OCI-LY1 (cell line): ENCODE measurements around the gene KCNH3.
"Not testable (repeated sequence)": the region's sequence is repeated elsewhere in the genome, so short reads cannot be mapped to it uniquely, and the experiment has no call there.

Experiments
- H2AFZ ChIP-seq: fragments of 200-600 bp; sonication (generic), shearing (Covaris generic); 2 replicates; pipeline ENCODE4 v1.6.0; 2014; ENCODE audit warnings: antibody characterized with exemption, mild to moderate bottlenecking, low read length
- H3F3A ChIP-seq: fragments of 200-600 bp; sonication (generic), shearing (Covaris generic); 2 replicates; pipeline ENCODE4 v1.6.0; 2014; ENCODE audit warnings: mild to moderate bottlenecking, antibody characterized with exemption, low read length, moderate library complexity; ENCODE audit not compliant: insufficient read depth
- H3K27ac ChIP-seq: fragments of 200-600 bp; sonication (generic); 2 replicates; pipeline ENCODE4 v1.5.1; 2014; ENCODE audit warnings: low read length, mixed run types, mild to moderate bottlenecking, low read depth; ENCODE audit not compliant: poor library complexity, severe bottlenecking
- H3K27me3 ChIP-seq: fragments of 200-600 bp; sonication (generic); 2 replicates; pipeline ENCODE4 v1.6.0; 2014; ENCODE audit warnings: antibody characterized with exemption, mild to moderate bottlenecking, low read length, moderate library complexity; ENCODE audit not compliant: insufficient read depth
- H3K36me3 ChIP-seq: fragments of 200-600 bp; sonication (generic); 2 replicates; pipeline ENCODE4 v1.6.1; 2014; ENCODE audit warnings: mild to moderate bottlenecking, antibody characterized with exemption, low read length, moderate library complexity, mixed read lengths; ENCODE audit not compliant: insufficient read depth
- H3K4me1 ChIP-seq: fragments of 200-600 bp; sonication (generic); 2 replicates; pipeline ENCODE4 v1.5.1; 2014; ENCODE audit warnings: mild to moderate bottlenecking, low read length, moderate library complexity; ENCODE audit not compliant: insufficient read depth, severe bottlenecking
- H3K4me2 ChIP-seq: fragments of 200-600 bp; sonication (generic), shearing (Covaris generic); 2 replicates; pipeline ENCODE4 v1.6.1; 2014; ENCODE audit warnings: low read length
- H3K4me3 ChIP-seq: fragments of 200-600 bp; sonication (generic); 2 replicates; pipeline ENCODE4 v1.5.1; 2014; ENCODE audit warnings: low read length, low read depth, mild to moderate bottlenecking, mixed read lengths; ENCODE audit not compliant: poor library complexity, severe bottlenecking
- H3K79me2 ChIP-seq: fragments of 200-600 bp; shearing (Covaris generic); 2 replicates; pipeline ENCODE4 v1.6.1; 2016; ENCODE audit warnings: mixed run types, low read length, mixed read lengths; ENCODE audit not compliant: insufficient read depth
- H3K9ac ChIP-seq: fragments of 200-600 bp; sonication (generic), shearing (Covaris generic); 2 replicates; pipeline ENCODE4 v1.6.1; 2014; ENCODE audit warnings: mild to moderate bottlenecking, low read length, mixed read lengths
- H3K9me2 ChIP-seq: fragments of 200-600 bp; sonication (generic), shearing (Covaris generic); 2 replicates; pipeline ENCODE4 v1.6.1; 2014; ENCODE audit warnings: low read depth, mild to moderate bottlenecking, low read length, mixed read lengths
- H3K9me3 ChIP-seq: fragments of 200-600 bp; shearing (Covaris generic); 2 replicates; pipeline ENCODE4 v1.6.1; 2014; ENCODE audit warnings: low read length, mixed read lengths
- H4K20me1 ChIP-seq: fragments of 200-600 bp; sonication (generic), shearing (Covaris generic); 2 replicates; pipeline ENCODE4 v1.6.0; 2016; ENCODE audit warnings: mild to moderate bottlenecking, low read length; ENCODE audit not compliant: insufficient read depth
- CTCF ChIP-seq: fragments of 200-600 bp; sonication (generic), shearing (Covaris generic); IDR thresholded peaks from 2 replicates; pipeline ENCODE4 v1.5.1; 2017; ENCODE audit warnings: mild to moderate bottlenecking, antibody characterized with exemption, low read length, moderate library complexity, mixed read lengths
- EZH2 ChIP-seq: fragments of 200-600 bp; sonication (generic), shearing (Covaris generic); IDR thresholded peaks from 2 replicates; pipeline ENCODE4 v1.8.0; 2017; ENCODE audit warnings: borderline replicate concordance, mixed run types, mild to moderate bottlenecking, antibody characterized with exemption, low read length, moderate library complexity, mixed read lengths

The KCNH3 gene

GRCh38 chr12:49505672-49506071 is 33.2 kb upstream of the KCNH3 start:
- Histone ChIP-seq H3K9ac (no peak overlapping the region), H3K36me3 (peaks cover 28% of the 10 kb centered on the region), H4K20me1 (no peaks in the 10 kb centered on the region), H3K4me3 (no peak overlapping the region), H2AFZ (no peak overlapping the region), H3K27ac (no peak overlapping the region), H3K9me2 (no peaks in the 10 kb centered on the region), H3K4me2 (no peak overlapping the region), H3K4me1 (no peaks in the 10 kb centered on the region), H3K9me3 (no peaks in the 10 kb centered on the region), H3K27me3 (no peaks in the 10 kb centered on the region), H3K79me2 (no peaks in the 10 kb centered on the region), H3F3A (no peaks in the 10 kb centered on the region)
- no peak for TF ChIP-seq EZH2
- no peak for TF ChIP-seq CTCF

DNA sequence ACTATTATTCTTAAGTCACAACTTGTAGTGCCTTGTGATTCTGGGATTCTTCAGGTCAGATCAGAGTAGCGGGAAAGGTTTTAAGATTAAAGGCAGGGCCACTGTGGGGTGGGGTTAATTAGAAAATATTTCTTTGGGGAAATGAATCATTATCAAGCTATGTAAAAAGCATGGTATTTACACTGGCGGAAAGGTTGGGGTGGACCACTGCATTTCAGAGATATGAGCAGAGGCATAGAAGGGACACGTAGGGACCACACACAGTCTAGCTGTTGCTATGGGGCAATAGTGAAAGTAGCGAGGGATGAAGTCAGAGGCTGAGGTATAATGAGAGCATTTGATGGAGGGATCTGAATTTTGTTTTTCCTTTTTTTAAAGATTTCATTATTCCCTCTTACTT is 31.7 kb upstream of the KCNH3 start:
- Histone ChIP-seq H3K9me2 (no peaks in the 10 kb centered on the region), H3K79me2 (no peaks in the 10 kb centered on the region), H3K27me3 (no peaks in the 10 kb centered on the region), H2AFZ (no peak overlapping the region), H3K4me3 (no peak overlapping the region), H3K36me3 (peaks cover 21% of the 10 kb centered on the region), H3K9me3 (no peaks in the 10 kb centered on the region), H3K4me2 (no peak overlapping the region), H3F3A (no peaks in the 10 kb centered on the region), H3K27ac (no peak overlapping the region), H3K9ac (no peak overlapping the region), H4K20me1 (no peaks in the 10 kb centered on the region), H3K4me1 (no peaks in the 10 kb centered on the region)
- no peak for TF ChIP-seq CTCF
- no peak for TF ChIP-seq EZH2

- H3K4me3 ChIP-seq, H3K4me1 ChIP-seq, H4K20me1 ChIP-seq, H2AFZ ChIP-seq, H3K9ac ChIP-seq, H3K79me2 ChIP-seq, H3K27me3 ChIP-seq, H3K27ac ChIP-seq, H3K4me2 ChIP-seq, H3K9me2 ChIP-seq, H3K9me3 ChIP-seq, H3F3A ChIP-seq: not testable (repeated sequence)
- H3K36me3 ChIP-seq: peaks cover 18% of the 10 kb centered on the region
These were observed 29.1 kb upstream of the KCNH3 start for GRCh38 chr12:49509681-49510080.

GRCh38 chr12:49511410-49511809 is 27.4 kb upstream of the KCNH3 start:
- no peak overlapping the region for H3K4me3 ChIP-seq
- H3K27me3 ChIP-seq: no peaks in the 10 kb centered on the region
- no peaks in the 10 kb centered on the region for H3K9me2 ChIP-seq
- H3F3A ChIP-seq: no peaks in the 10 kb centered on the region
- H3K9me3 ChIP-seq: no peaks in the 10 kb centered on the region
- no peaks in the 10 kb centered on the region for H3K79me2 ChIP-seq
- no peaks in the 10 kb centered on the region for H3K4me1 ChIP-seq
- no peak overlapping the region for H2AFZ ChIP-seq
- H3K4me2 ChIP-seq: no peak overlapping the region
- H3K36me3 ChIP-seq: peaks cover 8% of the 10 kb centered on the region
- H3K9ac ChIP-seq: no peak overlapping the region
- H4K20me1 ChIP-seq: no peaks in the 10 kb centered on the region
- H3K27ac ChIP-seq: no peak overlapping the region
- TF ChIP-seq CTCF (no peak), EZH2 (no peak)
